Skeletal muscle satellite cell (primary cell): ENCODE measurements around the gene CD6.

Source experiments
- H3K27me3 ChIP-seq: 2 replicates; pipeline ENCODE4 v1.7.0; 2013; ENCODE audit warnings: low read length; ENCODE audit not compliant: control insufficient read depth, insufficient read depth
- H3K36me3 ChIP-seq: 2 replicates; pipeline ENCODE4 v1.7.0; 2013; ENCODE audit warnings: mild to moderate bottlenecking, control low read depth, low read length; ENCODE audit not compliant: insufficient read depth
- H3K4me1 ChIP-seq: 2 replicates; pipeline ENCODE4 v1.7.0; 2013; ENCODE audit warnings: low read length; ENCODE audit not compliant: control insufficient read depth, insufficient read depth
- H3K4me2 ChIP-seq: 2 replicates; pipeline ENCODE4 v1.7.0; 2013; ENCODE audit warnings: mild to moderate bottlenecking, low read length
- H3K4me3 ChIP-seq: 2 replicates; pipeline ENCODE4 v1.7.0; 2013; ENCODE audit warnings: low read length
- H3K9ac ChIP-seq: 2 replicates; pipeline ENCODE4 v1.7.0; 2013; ENCODE audit warnings: mild to moderate bottlenecking, low read depth, low read length, moderate library complexity
- H3K9me3 ChIP-seq: replicated peaks from 2 replicates; pipeline ENCODE4 v1.7.0; 2013; ENCODE audit warnings: mild to moderate bottlenecking, control low read depth, low read length

Gene CD6

DNA sequence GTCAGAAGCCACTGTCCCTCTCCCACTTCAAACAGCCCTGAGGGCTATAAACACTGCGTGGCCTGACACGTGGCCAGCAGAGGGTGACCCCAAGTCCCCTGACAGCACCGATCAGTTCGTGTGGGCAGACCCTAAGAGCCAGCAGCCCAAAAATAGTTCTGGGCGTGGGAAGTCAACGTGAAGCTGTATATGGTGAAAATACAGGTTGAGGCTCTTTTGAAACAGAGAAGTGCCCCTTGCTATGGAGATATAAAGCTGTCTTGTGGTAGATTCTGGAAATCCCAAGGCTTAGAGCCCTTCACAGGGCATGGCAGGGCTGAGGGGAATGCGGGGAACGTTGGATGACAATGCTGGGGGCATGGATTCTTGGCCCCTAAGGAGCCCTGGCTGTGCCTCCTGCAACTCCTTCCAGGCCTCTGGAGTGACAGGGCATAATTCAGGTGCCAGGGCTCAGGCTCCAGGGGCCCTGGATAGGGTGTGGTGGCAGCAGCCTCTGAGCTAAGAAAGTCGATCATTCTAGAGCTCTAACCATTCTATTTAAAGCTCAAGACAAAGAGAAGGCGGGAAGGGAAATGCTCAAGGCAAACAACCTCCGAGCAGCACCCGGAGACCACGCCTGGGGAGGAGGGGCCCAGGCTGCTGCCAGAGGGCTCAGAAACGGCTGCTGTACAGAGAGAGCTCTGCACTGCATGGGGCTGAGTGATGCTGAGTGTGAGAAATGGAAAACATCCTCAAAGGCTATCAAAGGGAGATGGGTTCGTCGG, 70.5 kb downstream of the CD6 start:
- Histone ChIP-seq H3K4me1 (no peaks in the 10 kb centered on the region), H3K9ac (no peak overlapping the region), H3K9me3 (no peaks in the 10 kb centered on the region), H3K27me3 (peaks cover 39% of the 10 kb centered on the region), H3K4me2 (no peak overlapping the region), H3K4me3 (no peak overlapping the region), H3K36me3 (no peaks in the 10 kb centered on the region)

DNA sequence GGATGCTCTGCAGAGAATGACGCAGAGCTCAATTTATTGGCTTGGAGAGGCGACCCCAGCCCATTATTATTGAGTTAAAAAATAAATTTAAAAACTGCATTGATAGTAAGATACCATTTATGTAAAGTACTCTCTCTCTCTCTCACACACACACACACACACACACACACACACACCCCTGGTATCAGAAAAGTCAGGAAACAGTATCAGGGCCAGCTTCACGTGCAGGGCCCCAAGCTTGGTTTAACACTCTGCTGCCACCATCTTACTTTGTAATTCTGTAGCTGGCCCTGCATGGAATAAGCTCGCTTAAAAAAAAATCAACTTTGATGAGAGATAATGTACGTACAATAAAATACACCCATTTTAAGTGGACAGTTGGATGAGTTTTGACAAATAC, 71.1 kb downstream of the CD6 start:
- Histone ChIP-seq H3K4me2 (no peak overlapping the region), H3K36me3 (no peaks in the 10 kb centered on the region), H3K27me3 (peaks cover 38% of the 10 kb centered on the region), H3K9ac (no peak overlapping the region), H3K9me3 (no peaks in the 10 kb centered on the region), H3K4me1 (no peaks in the 10 kb centered on the region), H3K4me3 (no peak overlapping the region)

DNA sequence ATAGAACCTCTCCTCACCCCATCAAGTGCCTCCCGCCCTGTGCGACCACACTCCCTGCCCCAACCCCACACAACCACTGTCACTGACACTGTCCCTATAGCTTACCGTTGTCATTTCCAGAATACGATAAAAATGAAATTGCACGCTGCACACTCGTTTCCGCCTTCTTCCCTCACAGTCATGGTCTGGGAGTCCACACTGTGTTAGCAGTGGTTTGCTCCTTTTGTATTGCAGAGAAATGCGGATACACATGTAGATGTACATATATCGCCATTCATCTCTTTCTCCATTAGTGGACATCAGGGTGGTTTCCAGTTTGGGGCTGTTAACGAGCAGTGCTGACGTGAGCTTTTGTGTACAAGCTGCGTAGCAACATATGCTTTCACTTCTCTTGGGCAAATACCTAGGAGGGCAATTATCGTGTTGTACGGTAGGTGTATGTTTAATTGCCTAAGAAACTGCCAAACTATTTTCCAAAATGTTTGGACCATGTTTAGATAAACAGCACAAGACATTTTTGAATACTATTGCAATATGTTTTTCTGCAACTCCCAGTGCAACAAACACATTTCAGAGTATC, 71.6 kb downstream of the CD6 start:
- Histone ChIP-seq H3K4me2 (no peak overlapping the region), H3K36me3 (no peaks in the 10 kb centered on the region), H3K9ac (no peak overlapping the region), H3K4me1 (no peaks in the 10 kb centered on the region), H3K4me3 (no peak overlapping the region), H3K27me3 (peaks cover 40% of the 10 kb centered on the region), H3K9me3 (no peaks in the 10 kb centered on the region)

DNA sequence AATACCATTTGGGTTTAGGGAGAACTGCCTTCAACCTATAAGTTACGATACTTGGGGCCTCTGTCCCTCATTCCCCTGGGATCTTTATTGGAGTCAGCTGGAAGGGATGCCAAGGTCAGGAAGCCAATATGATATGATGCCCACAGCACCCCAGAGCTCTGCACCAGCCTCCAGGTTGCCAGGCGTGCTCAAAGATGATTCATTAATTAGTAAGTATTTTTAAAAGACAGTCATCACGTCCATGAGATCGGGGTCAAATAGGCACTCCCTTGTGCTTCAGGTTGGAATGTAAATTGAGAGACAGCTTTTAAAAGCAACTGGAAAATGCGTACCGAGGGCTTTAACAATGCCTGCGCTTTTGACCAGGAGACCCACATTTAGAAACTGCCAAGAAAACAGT, 73.8 kb downstream of the CD6 start:
- Histone ChIP-seq H3K4me1 (no peaks in the 10 kb centered on the region), H3K36me3 (no peaks in the 10 kb centered on the region), H3K4me3 (no peak overlapping the region), H3K9ac (no peak overlapping the region), H3K9me3 (no peaks in the 10 kb centered on the region), H3K27me3 (peaks cover 52% of the 10 kb centered on the region), H3K4me2 (no peak overlapping the region)

DNA sequence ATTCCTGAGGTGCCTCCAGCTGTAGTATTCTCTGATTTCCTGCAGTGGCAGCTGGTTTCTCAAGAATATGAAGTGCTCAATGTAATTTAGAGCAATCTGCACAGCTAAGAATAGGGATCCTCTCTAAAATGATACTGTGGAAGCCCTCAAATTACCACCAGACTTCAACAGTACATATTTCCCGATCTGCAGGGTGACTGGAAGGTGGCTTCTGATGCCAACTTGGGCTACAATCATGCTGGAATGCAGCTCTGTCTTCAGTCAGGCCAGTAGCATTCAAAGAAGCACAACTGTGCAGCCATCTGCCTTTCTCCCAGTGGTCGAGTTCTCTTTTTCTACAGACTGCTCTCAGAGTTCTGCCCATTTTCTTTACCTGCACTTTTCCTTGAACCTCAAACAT, 75.4 kb downstream of the CD6 start:
- Histone ChIP-seq H3K4me2 (no peak overlapping the region), H3K27me3 (peaks cover 56% of the 10 kb centered on the region), H3K4me1 (no peaks in the 10 kb centered on the region), H3K9me3 (no peaks in the 10 kb centered on the region), H3K9ac (no peak overlapping the region), H3K36me3 (no peaks in the 10 kb centered on the region), H3K4me3 (no peak overlapping the region)

DNA sequence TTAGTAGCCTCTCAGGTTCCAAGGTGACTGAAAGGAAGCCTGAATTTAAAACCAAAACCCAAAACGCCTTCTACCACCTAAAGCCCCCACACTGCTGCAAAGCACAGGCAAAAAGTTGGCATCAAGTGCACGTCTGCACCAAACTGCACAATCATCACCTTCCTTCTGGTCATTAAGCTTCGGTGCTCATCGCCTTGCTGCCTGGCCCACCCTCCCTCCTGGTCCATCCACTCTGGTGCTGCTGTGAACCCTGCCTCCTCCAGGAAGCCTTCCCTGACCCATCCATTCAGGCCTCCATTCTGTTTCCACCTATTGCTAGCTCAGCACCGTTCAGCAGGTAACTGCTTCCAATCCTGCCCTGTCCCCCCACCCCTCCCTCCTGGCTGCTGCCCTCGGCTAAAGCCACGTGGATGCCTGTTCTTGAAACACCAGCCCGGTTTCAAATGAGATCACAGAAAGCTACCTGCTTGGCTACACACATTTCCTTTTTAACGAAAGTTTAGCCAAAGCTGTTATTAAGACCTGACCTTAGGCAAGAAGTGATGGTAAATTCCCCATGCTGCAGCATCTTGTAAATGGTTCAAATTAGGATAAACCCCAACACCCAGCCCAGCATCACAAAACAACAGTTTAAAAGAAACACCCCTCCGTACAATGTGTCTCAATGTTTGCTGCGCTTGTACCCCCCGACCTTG, 77.0 kb downstream of the CD6 start:
- H3K9me3 ChIP-seq = no peaks in the 10 kb centered on the region
- no peaks in the 10 kb centered on the region for H3K4me1 ChIP-seq
- no peak overlapping the region for H3K9ac ChIP-seq
- no peaks in the 10 kb centered on the region for H3K36me3 ChIP-seq
- H3K4me2 ChIP-seq = no peak overlapping the region
- peaks cover 64% of the 10 kb centered on the region for H3K27me3 ChIP-seq
- H3K4me3 ChIP-seq = no peak overlapping the region

DNA sequence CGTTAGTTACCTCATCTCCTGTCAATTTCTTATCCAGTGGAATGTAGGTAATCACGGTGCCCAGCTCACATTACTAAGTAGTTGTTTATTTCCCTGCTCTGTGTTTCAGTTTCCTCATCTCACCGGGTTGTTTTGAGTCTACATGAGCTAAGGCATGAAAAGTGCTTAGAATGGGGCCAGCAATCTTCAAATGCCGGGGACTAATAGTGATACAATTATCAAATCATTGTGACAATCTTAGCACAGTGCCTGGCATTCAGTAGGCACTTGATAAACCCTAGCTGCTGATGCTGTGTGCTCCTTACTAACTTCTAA, 77.5 kb downstream of the CD6 start:
- Histone ChIP-seq H3K4me1 (no peaks in the 10 kb centered on the region), H3K9me3 (no peaks in the 10 kb centered on the region), H3K27me3 (peaks cover 64% of the 10 kb centered on the region)

DNA sequence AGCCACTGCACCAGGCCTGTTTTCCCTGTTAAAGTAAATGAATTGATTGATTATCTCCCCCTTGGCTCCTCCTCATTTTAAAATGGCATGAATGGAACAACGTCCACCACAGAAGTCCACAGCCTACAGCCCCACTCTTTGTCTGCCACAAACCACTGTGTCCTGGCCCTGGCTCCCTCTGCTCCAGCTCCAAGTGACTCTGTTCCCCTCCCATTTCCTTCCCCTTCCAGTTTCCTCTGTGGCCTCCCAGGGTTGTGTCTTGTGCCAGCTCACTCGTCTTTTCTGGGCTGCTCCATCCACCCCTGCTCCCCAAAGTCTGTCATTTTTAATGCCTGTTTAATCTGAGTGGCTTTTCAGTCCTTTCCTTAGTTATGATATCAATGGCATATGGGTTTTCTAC, 78.4 kb downstream of the CD6 start:
- no peaks in the 10 kb centered on the region for H3K4me1 ChIP-seq
- no peak overlapping the region for H3K4me3 ChIP-seq
- peaks cover 66% of the 10 kb centered on the region for H3K27me3 ChIP-seq
- no peaks in the 10 kb centered on the region for H3K36me3 ChIP-seq
- H3K9ac ChIP-seq = no peak overlapping the region
- no peaks in the 10 kb centered on the region for H3K9me3 ChIP-seq
- no peak overlapping the region for H3K4me2 ChIP-seq

More for the DNA sequence above, 77.5 kb downstream of the CD6 start:
- Histone ChIP-seq H3K4me2 (no peak overlapping the region), H3K36me3 (no peaks in the 10 kb centered on the region), H3K9ac (no peak overlapping the region), H3K4me3 (no peak overlapping the region)

DNA sequence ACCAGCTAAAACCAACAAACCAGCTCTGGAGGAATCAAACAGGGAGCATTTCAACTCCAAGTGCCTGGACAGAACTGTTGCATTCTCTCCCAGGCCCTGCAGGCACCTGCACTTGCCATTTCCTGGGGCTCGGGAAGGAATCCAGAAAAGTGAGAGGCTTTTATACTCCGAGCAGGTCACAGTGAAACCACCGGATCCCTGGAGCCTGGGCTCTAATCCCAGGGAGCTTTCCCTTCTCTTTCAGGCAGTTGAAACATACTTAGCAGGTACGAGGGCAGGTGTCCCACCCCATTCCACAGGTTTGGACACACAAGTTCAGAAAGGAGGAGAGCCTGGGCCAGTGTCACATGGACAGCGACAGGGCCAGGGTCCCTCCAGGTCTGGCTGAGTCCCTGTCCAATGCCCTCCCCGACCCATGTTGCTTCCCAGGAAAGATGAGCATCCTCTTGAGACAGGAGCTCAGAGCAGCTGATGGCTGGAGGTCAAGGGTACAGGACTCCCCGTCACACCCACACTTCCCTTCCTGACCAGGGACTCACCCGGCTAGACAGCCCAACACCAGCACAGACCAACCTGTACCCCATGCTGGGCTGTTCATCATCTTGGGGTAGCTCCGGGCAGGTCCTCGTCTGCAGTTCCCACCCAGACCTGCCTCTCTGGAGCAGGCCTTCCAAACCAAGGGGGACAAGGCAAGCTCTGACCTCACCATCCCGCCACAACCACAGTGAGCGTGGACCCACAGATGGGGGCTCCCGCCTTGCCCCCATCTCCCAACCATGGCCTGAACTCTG, 80.9 kb downstream of the CD6 start:
- H3K36me3 ChIP-seq = no peaks in the 10 kb centered on the region
- H3K9ac ChIP-seq = no peak overlapping the region
- H3K9me3 ChIP-seq = no peaks in the 10 kb centered on the region
- no peak overlapping the region for H3K4me3 ChIP-seq
- H3K27me3 ChIP-seq = peaks cover 54% of the 10 kb centered on the region
- H3K4me1 ChIP-seq = no peaks in the 10 kb centered on the region
- H3K4me2 ChIP-seq = no peak overlapping the region

DNA sequence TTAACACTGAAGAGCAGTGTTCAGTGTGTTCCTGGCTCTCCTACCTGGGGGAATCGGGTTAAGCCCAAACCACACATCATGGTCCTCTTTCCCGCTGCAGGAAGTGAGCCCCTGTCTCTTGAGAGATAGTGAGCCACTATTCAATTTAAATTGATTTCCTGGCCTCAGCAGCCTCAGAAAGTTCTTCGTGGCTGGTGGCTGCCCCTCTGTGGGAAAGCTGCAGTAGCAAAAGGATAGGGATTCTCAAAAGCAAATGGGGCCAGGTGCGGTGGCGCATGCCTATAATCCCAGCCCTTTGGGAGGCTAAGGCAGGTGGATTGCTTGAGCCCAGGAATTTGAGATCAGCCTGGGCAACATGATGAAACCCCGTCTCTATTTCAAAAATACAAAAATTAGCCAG, 81.7 kb downstream of the CD6 start:
- no peak overlapping the region for H3K4me2 ChIP-seq
- no peak overlapping the region for H3K4me3 ChIP-seq
- no peaks in the 10 kb centered on the region for H3K36me3 ChIP-seq
- H3K9me3 ChIP-seq = no peaks in the 10 kb centered on the region
- H3K27me3 ChIP-seq = peaks cover 50% of the 10 kb centered on the region
- H3K9ac ChIP-seq = no peak overlapping the region
- H3K4me1 ChIP-seq = no peaks in the 10 kb centered on the region

DNA sequence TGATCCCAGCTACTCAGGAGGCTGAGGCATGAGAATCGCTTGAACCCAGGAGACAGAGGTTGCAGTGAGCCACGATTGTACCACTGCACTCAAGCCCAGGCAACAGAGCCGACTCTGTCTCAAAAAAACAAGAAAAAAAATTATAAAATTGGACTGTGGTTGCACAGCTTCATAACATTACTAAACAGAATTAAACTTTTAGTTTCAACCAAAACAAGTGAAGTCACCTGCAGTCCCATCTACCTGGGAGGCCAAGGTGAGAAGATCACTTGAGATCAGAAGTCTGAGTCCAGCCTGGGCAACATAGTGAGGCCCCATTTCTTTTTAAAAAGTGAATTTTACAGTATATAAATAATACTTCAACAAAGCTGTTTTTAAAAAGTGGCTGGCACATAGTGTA, 83.0 kb downstream of the CD6 start:
- no peak overlapping the region for H3K4me2 ChIP-seq
- no peaks in the 10 kb centered on the region for H3K9me3 ChIP-seq
- H3K36me3 ChIP-seq = no peaks in the 10 kb centered on the region
- H3K4me1 ChIP-seq = no peaks in the 10 kb centered on the region
- no peak overlapping the region for H3K9ac ChIP-seq
- no peak overlapping the region for H3K4me3 ChIP-seq
- peaks cover 37% of the 10 kb centered on the region for H3K27me3 ChIP-seq
